Measurements from ENCODE around the gene GNAZ.

DNA sequence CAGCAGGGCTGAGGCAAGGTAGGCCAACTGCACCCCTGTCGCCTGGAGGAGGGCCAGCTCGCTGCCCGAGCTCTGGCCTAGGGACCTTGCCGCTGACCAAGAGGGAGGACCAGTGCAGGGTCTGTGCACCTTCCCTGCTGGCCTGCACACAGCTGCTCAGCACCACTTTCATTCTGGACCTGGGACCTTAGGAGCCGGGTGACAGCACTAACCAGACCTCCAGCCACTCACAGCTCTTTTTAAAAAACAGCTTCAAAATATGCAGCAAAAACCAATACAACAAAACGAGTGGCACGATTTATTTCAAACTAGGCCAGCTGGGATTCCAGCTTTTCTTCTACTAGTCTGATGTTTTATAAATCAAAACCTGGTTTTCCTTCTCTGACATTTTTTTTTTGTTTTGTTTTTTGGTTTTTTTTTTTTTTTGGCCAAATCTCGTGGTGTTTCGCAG is 53.5 kb downstream of the GNAZ start:
- no peak for TF ChIP-seq POLR2A (IDR thresholded peaks at IDR 0.05)
- no peak for TF ChIP-seq CTCF (IDR thresholded peaks at IDR 0.05)
